DOHH2 (cell line): ENCODE data around the gene FGF7.

Experiments
- EZH2phosphoT487 ChIP-seq: fragments of 200-600 bp; sonication (generic); IDR thresholded peaks from 2 replicates; pipeline ENCODE4 v1.6.1; 2017; ENCODE audit warnings: borderline replicate concordance, mild to moderate bottlenecking, antibody characterized with exemption, low read length, moderate library complexity, mixed read lengths
- TF ChIP-seq, protein P1 (sequence below): fragments of 200-600 bp; sonication (generic); IDR thresholded peaks from one replicate; pipeline ENCODE4 v1.5.1; 2014; ENCODE audit warnings: antibody characterized with exemption, mild to moderate bottlenecking, low read depth, low read length; ENCODE audit not compliant: poor library complexity, severe bottlenecking

DNA sequence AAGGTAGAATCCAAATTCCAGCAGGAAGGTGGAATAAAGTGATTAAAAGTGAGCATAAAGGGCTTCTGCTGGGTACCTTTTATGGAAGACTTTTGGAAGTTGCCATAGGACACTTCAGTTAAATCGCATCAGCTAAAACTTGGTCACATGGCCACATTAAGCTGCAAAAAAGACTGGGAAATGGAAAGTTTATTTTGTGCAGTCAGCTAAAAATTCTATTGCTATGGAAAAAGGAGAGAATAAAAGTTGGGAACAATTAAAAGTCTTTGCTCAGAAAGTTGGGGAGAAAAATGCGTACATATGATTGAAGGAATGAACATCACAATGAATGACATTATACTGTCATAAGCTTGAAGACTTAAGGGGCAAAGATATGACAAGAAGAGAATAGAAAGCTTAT is 49.3 kb downstream of the FGF7 start:
- TF ChIP-seq, protein P1, sequence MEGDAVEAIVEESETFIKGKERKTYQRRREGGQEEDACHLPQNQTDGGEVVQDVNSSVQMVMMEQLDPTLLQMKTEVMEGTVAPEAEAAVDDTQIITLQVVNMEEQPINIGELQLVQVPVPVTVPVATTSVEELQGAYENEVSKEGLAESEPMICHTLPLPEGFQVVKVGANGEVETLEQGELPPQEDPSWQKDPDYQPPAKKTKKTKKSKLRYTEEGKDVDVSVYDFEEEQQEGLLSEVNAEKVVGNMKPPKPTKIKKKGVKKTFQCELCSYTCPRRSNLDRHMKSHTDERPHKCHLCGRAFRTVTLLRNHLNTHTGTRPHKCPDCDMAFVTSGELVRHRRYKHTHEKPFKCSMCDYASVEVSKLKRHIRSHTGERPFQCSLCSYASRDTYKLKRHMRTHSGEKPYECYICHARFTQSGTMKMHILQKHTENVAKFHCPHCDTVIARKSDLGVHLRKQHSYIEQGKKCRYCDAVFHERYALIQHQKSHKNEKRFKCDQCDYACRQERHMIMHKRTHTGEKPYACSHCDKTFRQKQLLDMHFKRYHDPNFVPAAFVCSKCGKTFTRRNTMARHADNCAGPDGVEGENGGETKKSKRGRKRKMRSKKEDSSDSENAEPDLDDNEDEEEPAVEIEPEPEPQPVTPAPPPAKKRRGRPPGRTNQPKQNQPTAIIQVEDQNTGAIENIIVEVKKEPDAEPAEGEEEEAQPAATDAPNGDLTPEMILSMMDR: no peak
- no peak for TF ChIP-seq EZH2phosphoT487
